Measurements from ENCODE around the gene KIFC3. TPM values are rescaled to one million over a fixed set of nuclear protein-coding genes. Genes with fewer than 3 reads are reported as not detected.

Gene KIFC3
- total RNA-seq, 1 experiment from 2014 or later, result 64.6 TPM

- DNase-seq, result peak; percentile 35
- intact Hi-C loops (cut with micrococcal nuclease; ENCODE audit: unreplicated experiment), result loop anchor here (10.0 kb wide), 2 partner anchors 135 to 245 kb away; partner anchors contain the start of genes USB1 and ZNF319
- no peak for TF ChIP-seq CTCF (IDR thresholded peaks at IDR 0.05; ENCODE audit: unreplicated experiment)
- H3K36me3 Mint-ChIP-seq (ENCODE audit: insufficient read depth, unreplicated experiment), result peaks cover 60% of the 10 kb centered on the region
- H3K4me3 Mint-ChIP-seq (ENCODE audit: low read depth, unreplicated experiment), result no peak overlapping the region
- CTCF ChIA-PET, result interaction anchor here (0.7 kb wide), 1 partner anchor 762 kb away, joined by 3 read pairs; no protein-coding TSS in a partner anchor
- H3K27me3 Mint-ChIP-seq (ENCODE audit: unreplicated experiment), result no peaks in the 10 kb centered on the region
- peak overlapping the region; percentile 23 for H3K27ac Mint-ChIP-seq (ENCODE audit: unreplicated experiment)
- no TSS peak for BruUV-seq (replicated peaks)
- peaks cover 8% of the 10 kb centered on the region for H3K4me1 Mint-ChIP-seq (ENCODE audit: low read depth, unreplicated experiment)
- H3K9me3 Mint-ChIP-seq (ENCODE audit: low read depth, unreplicated experiment), result no peaks in the 10 kb centered on the region
These were observed 42.5 kb downstream of the KIFC3 start for GRCh38 chr16:57759541-57760356.

GRCh38 chr16:57759131-57759530 is 43.2 kb downstream of the KIFC3 start:
- Mint-ChIP-seq H3K36me3 (ENCODE audit: insufficient read depth, unreplicated experiment) (peaks cover 53% of the 10 kb centered on the region), H3K27ac (ENCODE audit: unreplicated experiment) (no peak overlapping the region), H3K4me3 (ENCODE audit: low read depth, unreplicated experiment) (no peak overlapping the region), H3K9me3 (ENCODE audit: low read depth, unreplicated experiment) (no peaks in the 10 kb centered on the region), H3K27me3 (ENCODE audit: unreplicated experiment) (no peaks in the 10 kb centered on the region), H3K4me1 (ENCODE audit: low read depth, unreplicated experiment) (peaks cover 2% of the 10 kb centered on the region)
- intact Hi-C loops (cut with micrococcal nuclease; ENCODE audit: unreplicated experiment), result loop anchor here (10.0 kb wide), 2 partner anchors 136 to 246 kb away; partner anchors contain the start of genes USB1 and ZNF319
- no peak for TF ChIP-seq CTCF (IDR thresholded peaks at IDR 0.05; ENCODE audit: unreplicated experiment)
- DNase-seq, result no peak
- CTCF ChIA-PET, result no interaction called here
- BruUV-seq (replicated peaks), result no TSS peak

GRCh38 chr16:57758331-57759117 is 43.8 kb downstream of the KIFC3 start:
- CTCF ChIA-PET, result interaction anchor here (2.4 kb wide), 1 partner anchor 105 kb away, joined by 14 read pairs; no protein-coding TSS in a partner anchor
- Mint-ChIP-seq H3K9me3 (ENCODE audit: low read depth, unreplicated experiment) (no peaks in the 10 kb centered on the region), H3K27me3 (ENCODE audit: unreplicated experiment) (no peaks in the 10 kb centered on the region), H3K4me3 (ENCODE audit: low read depth, unreplicated experiment) (no peak overlapping the region), H3K27ac (ENCODE audit: unreplicated experiment) (no peak overlapping the region), H3K4me1 (ENCODE audit: low read depth, unreplicated experiment) (no peaks in the 10 kb centered on the region), H3K36me3 (ENCODE audit: insufficient read depth, unreplicated experiment) (peaks cover 51% of the 10 kb centered on the region)
- TF ChIP-seq CTCF (IDR thresholded peaks at IDR 0.05; ENCODE audit: unreplicated experiment), result no peak
- no peak for DNase-seq
- BruUV-seq (replicated peaks), result no TSS peak
- intact Hi-C loops (cut with micrococcal nuclease; ENCODE audit: unreplicated experiment), result loop anchor here (10.0 kb wide), 2 partner anchors 136 to 246 kb away; partner anchors contain the start of genes USB1 and ZNF319

GRCh38 chr16:57757883-57758282 is 44.4 kb downstream of the KIFC3 start:
- Mint-ChIP-seq H3K9me3 (ENCODE audit: low read depth, unreplicated experiment) (no peaks in the 10 kb centered on the region), H3K27me3 (ENCODE audit: unreplicated experiment) (no peaks in the 10 kb centered on the region), H3K4me1 (ENCODE audit: low read depth, unreplicated experiment) (no peaks in the 10 kb centered on the region), H3K36me3 (ENCODE audit: insufficient read depth, unreplicated experiment) (peaks cover 48% of the 10 kb centered on the region), H3K4me3 (ENCODE audit: low read depth, unreplicated experiment) (no peak overlapping the region), H3K27ac (ENCODE audit: unreplicated experiment) (no peak overlapping the region)
- BruUV-seq (replicated peaks), result no TSS peak
- CTCF ChIA-PET, result interaction anchor here (2.4 kb wide), 1 partner anchor 105 kb away, joined by 14 read pairs; no protein-coding TSS in a partner anchor
- DNase-seq, result no peak
- no peak for TF ChIP-seq CTCF (IDR thresholded peaks at IDR 0.05; ENCODE audit: unreplicated experiment)
- intact Hi-C loops (cut with micrococcal nuclease; ENCODE audit: unreplicated experiment), result loop anchor here (1.0 to 10.0 kb wide), 3 partner anchors 105 to 247 kb away; partner anchors contain the start of genes USB1 and ZNF319

Measured in Calu3 (cell line).